ENCODE results near the gene ATP12A. TPM values are rescaled to one million over a fixed set of nuclear protein-coding genes. Genes with fewer than 3 reads are reported as not detected.
A peak's percentile ranks its signal among the peaks of the same experiment; 100 is the strongest.

Gene ATP12A
- total RNA-seq, 4 donors from 2014 or later: 0.27 TPM; not detected in 3

- no peak for DNase-seq
- TF ChIP-seq CTCF (IDR thresholded peaks at IDR 0.05) (no peak), POLR2A (IDR thresholded peaks at IDR 0.05) (no peak)
- intact Hi-C loops (cut with DNase I): no loop called here
- no peaks in the 10 kb centered on the region for H3K4me1 ChIP-seq
- no peak overlapping the region for H3K27ac ChIP-seq
- H3K4me3 ChIP-seq (replicated peaks in 1 of 3): no peak overlapping the region
- no peaks in the 10 kb centered on the region for H3K9me3 ChIP-seq
- H3K36me3 ChIP-seq: no peaks in the 10 kb centered on the region
- H3K27me3 ChIP-seq: no peaks in the 10 kb centered on the region
- WGBS, 2 donors: 56 to 58% methylated on average over 5 of the region's 5 CpGs
Measured at GRCh38 chr13:24691381-24691780, 11.2 kb downstream of the ATP12A start.

- DNase-seq: no peak
- 60 to 69% methylated on average over 4 of the region's 4 CpGs for WGBS, 2 donors
- intact Hi-C loops (cut with DNase I): no loop called here
- Histone ChIP-seq H3K27me3 (no peaks in the 10 kb centered on the region), H3K4me1 (no peaks in the 10 kb centered on the region), H3K9me3 (no peaks in the 10 kb centered on the region), H3K4me3 (replicated peaks in 1 of 3) (no peak overlapping the region), H3K36me3 (no peaks in the 10 kb centered on the region), H3K27ac (no peak overlapping the region)
- no peak for TF ChIP-seq CTCF (IDR thresholded peaks at IDR 0.05)
- TF ChIP-seq POLR2A (IDR thresholded peaks at IDR 0.05): no peak
Measured at GRCh38 chr13:24692561-24692960, 12.4 kb downstream of the ATP12A start.

GRCh38 chr13:24693862-24694471 is 13.8 kb downstream of the ATP12A start:
- TF ChIP-seq CTCF (IDR thresholded peaks at IDR 0.05) (peak in 5 of 6 experiments; percentile 45 to 80 (median 76)), POLR2A (IDR thresholded peaks at IDR 0.05) (no peak)
- Histone ChIP-seq H3K27me3 (no peaks in the 10 kb centered on the region), H3K27ac (no peak overlapping the region), H3K4me3 (replicated peaks in 1 of 3) (no peak overlapping the region), H3K9me3 (no peaks in the 10 kb centered on the region), H3K4me1 (no peaks in the 10 kb centered on the region), H3K36me3 (no peaks in the 10 kb centered on the region)
- 28 to 29% methylated on average over 17 of the region's 17 CpGs for WGBS, 2 donors
- intact Hi-C loops (cut with DNase I): loop anchor here (2.0 kb wide), 1 partner anchor 33 kb away; no protein-coding TSS in a partner anchor
- DNase-seq: peak; percentile 65 to 67

GRCh38 chr13:24694907-24695306 is 14.7 kb downstream of the ATP12A start:
- no peaks in the 10 kb centered on the region for H3K36me3 ChIP-seq
- DNase-seq: no peak
- H3K27me3 ChIP-seq: no peaks in the 10 kb centered on the region
- H3K4me3 ChIP-seq (replicated peaks in 1 of 3): no peak overlapping the region
- WGBS, 2 donors: 80 to 83% methylated on average over 10 to 11 of the region's 12 CpGs
- no peaks in the 10 kb centered on the region for H3K4me1 ChIP-seq
- H3K9me3 ChIP-seq: no peaks in the 10 kb centered on the region
- no peak overlapping the region for H3K27ac ChIP-seq
- intact Hi-C loops (cut with DNase I): loop anchor here (2.0 kb wide), 1 partner anchor 32 kb away; no protein-coding TSS in a partner anchor
- TF ChIP-seq CTCF (IDR thresholded peaks at IDR 0.05): no peak
- TF ChIP-seq POLR2A (IDR thresholded peaks at IDR 0.05): no peak

GRCh38 chr13:24698686-24699085 is 18.5 kb downstream of the ATP12A start:
- DNase-seq: no peak
- 85 to 93% methylated on average over 12 of the region's 12 CpGs for WGBS, 2 donors
- Histone ChIP-seq H3K4me3 (replicated peaks in 1 of 3) (no peak overlapping the region), H3K36me3 (no peaks in the 10 kb centered on the region), H3K4me1 (no peaks in the 10 kb centered on the region), H3K9me3 (no peaks in the 10 kb centered on the region), H3K27ac (no peak overlapping the region), H3K27me3 (no peaks in the 10 kb centered on the region)
- intact Hi-C loops (cut with DNase I): no loop called here
- TF ChIP-seq POLR2A (IDR thresholded peaks at IDR 0.05): no peak
- no peak for TF ChIP-seq CTCF (IDR thresholded peaks at IDR 0.05)

All from thyroid gland (tissue), 4 donors.